Activated T-cell treated with anti-CD3 and anti-CD28 coated beads, Interleukin-2, amount 50 U/mL, for 72 hours (primary cell): ENCODE results near the gene IL18BP. TPM values are rescaled to one million over a fixed set of nuclear protein-coding genes. Genes with fewer than 3 reads are reported as not detected.

Experiments
- total RNA-seq, 2 donors: library from RNA; stranded (reverse); gene quantifications; one replicate each; pipeline ENCODE4 v1.2.3, GENCODE V29; 2022

Gene IL18BP
- total RNA-seq, 2 donors from 2014 or later: 16.7 to 19.0 TPM

Other genes with a start within 250 kb of the IL18BP start
- not detected for gene DEFB108B, start 165.7 kb upstream of the IL18BP start, total RNA-seq
- not detected for gene DEFB131B, start 120.5 kb upstream of the IL18BP start, total RNA-seq
- 10 to 100 TPM; 21.7 to 30.1 TPM for gene XNDC1N, start 70.3 kb upstream of the IL18BP start, total RNA-seq
- 10 to 100 TPM; 42.0 to 47.6 TPM for gene RNF121, start 69.9 kb upstream of the IL18BP start, total RNA-seq
- 100 to 1,000 TPM; 156 to 163 TPM for gene NUMA1, start 81.6 kb downstream of the IL18BP start, total RNA-seq
- gene LRRC51, start 81.9 kb downstream of the IL18BP start, total RNA-seq: 1 to 10 TPM; 4.6 to 6.3 TPM
- 10 to 100 TPM; 43.7 to 49.9 TPM for gene LAMTOR1, start 104.4 kb downstream of the IL18BP start, total RNA-seq
- not detected for gene TOMT, start 107.0 kb downstream of the IL18BP start, total RNA-seq
- 10 to 100 TPM; 63.8 to 79.8 TPM for gene ANAPC15, start 113.8 kb downstream of the IL18BP start, total RNA-seq
- gene FOLR3, start 136.8 kb downstream of the IL18BP start, total RNA-seq: not detected
- gene FOLR1, start 193.2 kb downstream of the IL18BP start, total RNA-seq: not detected
- gene FOLR2, start 217.9 kb downstream of the IL18BP start, total RNA-seq: not detected
- gene INPPL1, start 225.9 kb downstream of the IL18BP start, total RNA-seq: 100 to 1,000 TPM; 147 to 154 TPM
- not detected for gene PHOX2A, start 245.3 kb downstream of the IL18BP start, total RNA-seq